Muscle layer of colon (tissue), 2 donors: Measurements from ENCODE around the gene DLX6.
"Not testable (repeated sequence)": the region's sequence is repeated elsewhere in the genome, so short reads cannot be mapped to it uniquely, and the experiment has no call there.

Experiments
- H3K27ac ChIP-seq: one replicate; pipeline ENCODE4 v1.7.0; 2013; ENCODE audit warnings: low read depth, mild to moderate bottlenecking, low read length, moderate library complexity
- H3K27me3 ChIP-seq, 2 donors: one replicate each; pipeline ENCODE4 v1.7.0; 2013; ENCODE audit warnings: low read length in 2 of 2, mild to moderate bottlenecking in 2 of 2; ENCODE audit not compliant: insufficient read depth in 2 of 2, control insufficient read depth in 1 of 2
- H3K36me3 ChIP-seq: one replicate; pipeline ENCODE4 v1.7.0; 2013; ENCODE audit warnings: mild to moderate bottlenecking, low read length; ENCODE audit not compliant: insufficient read depth
- H3K4me1 ChIP-seq: one replicate; pipeline ENCODE4 v1.7.0; 2013; ENCODE audit warnings: mild to moderate bottlenecking, low read length; ENCODE audit not compliant: insufficient read depth
- H3K4me3 ChIP-seq, 2 donors: one replicate each; pipeline ENCODE4 v1.7.0; 2013; ENCODE audit warnings: low read length in 2 of 2, low read depth in 1 of 2, mild to moderate bottlenecking in 1 of 2, moderate library complexity in 1 of 2
- H3K9ac ChIP-seq: one replicate; pipeline ENCODE4 v1.7.0; 2013; ENCODE audit warnings: low read length
- H3K9me3 ChIP-seq: one replicate; pipeline ENCODE4 v1.7.0; 2013; ENCODE audit warnings: mild to moderate bottlenecking, low read length
- donor health status: abdominal sarcoma.
- donor health status: Adenocarcinoma of cecum.

DLX6 gene

DNA sequence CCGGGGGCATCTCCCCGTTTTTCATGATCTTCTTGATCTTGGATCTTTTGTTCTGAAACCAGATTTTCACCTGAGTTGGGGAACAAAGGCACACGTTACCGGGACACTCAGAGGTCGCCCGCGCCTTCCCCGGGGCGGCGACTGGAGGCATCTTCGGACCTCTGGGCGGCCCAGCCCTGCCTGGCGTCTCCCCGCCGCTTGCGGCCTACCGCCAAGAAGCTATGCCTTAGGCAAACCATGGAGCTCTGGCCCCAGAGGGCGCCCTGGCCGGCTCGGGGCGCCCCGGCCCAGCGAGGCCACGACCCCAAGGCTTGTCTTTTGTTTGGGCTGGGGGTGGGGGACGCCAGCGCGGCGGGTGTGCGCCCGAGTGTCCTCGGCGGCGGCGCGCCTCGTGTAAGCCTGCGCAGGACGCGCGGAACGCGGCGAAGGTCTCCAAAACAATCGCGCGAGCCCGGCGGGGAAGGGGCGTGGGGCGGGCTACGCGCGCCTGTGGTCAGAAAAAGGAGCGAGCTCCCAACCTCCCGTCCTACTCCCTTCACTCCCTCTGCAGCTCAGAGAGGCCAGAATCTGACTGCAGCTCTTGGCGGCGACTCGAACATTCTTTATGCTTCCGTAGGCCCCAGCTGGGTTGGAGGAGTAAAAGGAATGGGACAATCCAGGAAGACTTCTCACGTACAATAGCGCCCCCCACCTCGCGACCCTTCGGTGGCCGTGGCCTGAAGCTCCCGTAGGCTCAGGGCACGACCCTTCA is 15.8 kb downstream of the DLX6 start:
- Histone ChIP-seq H3K27me3 (peaks cover 91 to 99% of the 10 kb centered on the region in 2 donors), H3K9ac (no peak overlapping the region), H3K27ac (no peak overlapping the region), H3K4me1 (peaks cover 20% of the 10 kb centered on the region), H3K36me3 (no peaks in the 10 kb centered on the region), H3K4me3 (no peak overlapping the region), H3K9me3 (peaks cover 5% of the 10 kb centered on the region)

DNA sequence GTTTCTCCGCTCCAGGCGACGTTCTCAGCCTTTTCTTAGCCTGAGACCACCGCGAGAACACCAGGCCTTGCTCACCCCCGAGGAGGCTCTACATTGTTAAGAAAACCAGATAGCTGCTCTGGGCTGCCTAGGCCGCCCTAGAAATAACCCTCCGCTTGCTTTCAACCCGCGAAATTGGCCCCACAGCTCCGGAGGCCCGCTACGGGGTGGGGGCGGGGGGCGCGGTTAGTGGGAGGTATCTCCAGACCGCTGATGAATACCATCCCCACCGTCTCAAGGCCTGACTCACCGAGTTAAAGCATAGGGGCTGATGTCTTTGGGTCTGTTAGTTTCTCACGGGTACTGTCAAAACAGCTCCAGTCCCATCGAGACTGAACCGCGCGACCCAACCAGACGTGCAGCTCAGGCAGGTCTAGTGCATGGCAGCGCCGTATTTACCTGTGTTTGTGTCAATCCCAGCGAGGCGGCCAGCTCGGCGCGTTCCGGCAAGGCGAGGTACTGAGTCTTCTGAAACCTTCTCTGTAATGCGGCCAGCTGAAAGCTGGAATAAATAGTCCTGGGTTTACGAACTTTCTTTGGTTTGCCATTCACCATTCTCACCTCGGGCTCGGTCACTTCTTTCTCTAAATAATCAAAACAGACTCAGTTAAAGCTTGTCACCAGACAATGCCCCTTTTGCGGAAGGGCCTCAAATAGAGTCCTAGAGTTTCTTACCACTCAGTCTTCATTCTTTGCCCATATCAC is 16.6 kb downstream of the DLX6 start:
- H3K9ac ChIP-seq, result no peak overlapping the region
- H3K36me3 ChIP-seq, result no peaks in the 10 kb centered on the region
- no peak overlapping the region for H3K4me3 ChIP-seq
- peaks cover 28% of the 10 kb centered on the region for H3K4me1 ChIP-seq
- H3K27ac ChIP-seq, result no peak overlapping the region
- H3K27me3 ChIP-seq, result peaks cover 95 to 97% of the 10 kb centered on the region in 2 donors
- peaks cover 5% of the 10 kb centered on the region for H3K9me3 ChIP-seq

DNA sequence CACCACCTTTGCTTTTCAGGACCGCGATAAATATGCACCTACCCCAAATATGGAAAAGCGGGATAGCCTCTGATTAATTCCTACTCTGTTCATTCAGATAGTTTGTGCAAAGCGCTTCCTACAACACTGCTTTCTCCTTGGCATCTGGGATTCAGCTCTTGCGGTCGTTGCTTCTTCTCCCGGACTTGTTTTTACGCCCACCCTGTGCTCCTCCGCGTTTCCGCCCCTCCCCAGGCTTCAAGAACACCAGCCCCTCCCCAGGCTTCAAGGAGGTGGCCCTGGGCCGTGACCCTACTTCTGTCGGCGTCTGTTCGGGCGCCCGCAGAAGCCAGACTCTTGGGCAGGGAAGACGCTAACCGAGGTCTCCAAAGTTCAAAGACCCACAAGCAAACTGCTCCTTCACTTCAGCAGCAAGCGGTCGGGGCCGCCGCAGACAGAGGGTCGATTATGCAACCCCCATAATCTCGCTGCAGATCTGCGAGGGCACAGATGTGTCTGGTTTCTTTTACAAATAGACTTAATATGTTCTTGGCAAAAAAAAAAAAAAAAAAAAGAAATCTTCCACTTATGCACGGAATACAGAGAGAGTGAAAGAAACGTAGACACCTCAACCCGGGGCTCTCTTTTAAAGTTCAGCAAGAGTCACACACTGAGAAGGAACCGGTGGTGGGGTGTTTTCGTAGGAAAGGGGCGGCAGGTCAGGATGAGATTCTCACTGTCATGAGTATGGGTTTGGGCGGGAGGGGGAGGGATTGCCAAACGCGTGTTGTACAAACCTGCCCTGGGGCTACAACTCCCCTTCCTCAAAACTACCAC is 17.3 kb downstream of the DLX6 start:
- Histone ChIP-seq H3K9ac (no peak overlapping the region), H3K36me3 (no peaks in the 10 kb centered on the region), H3K9me3 (peaks cover 5% of the 10 kb centered on the region), H3K4me3 (no peak overlapping the region), H3K27ac (no peak overlapping the region), H3K27me3 (peaks cover 90% of the 10 kb centered on the region in 2 donors), H3K4me1 (peaks cover 35% of the 10 kb centered on the region)

DNA sequence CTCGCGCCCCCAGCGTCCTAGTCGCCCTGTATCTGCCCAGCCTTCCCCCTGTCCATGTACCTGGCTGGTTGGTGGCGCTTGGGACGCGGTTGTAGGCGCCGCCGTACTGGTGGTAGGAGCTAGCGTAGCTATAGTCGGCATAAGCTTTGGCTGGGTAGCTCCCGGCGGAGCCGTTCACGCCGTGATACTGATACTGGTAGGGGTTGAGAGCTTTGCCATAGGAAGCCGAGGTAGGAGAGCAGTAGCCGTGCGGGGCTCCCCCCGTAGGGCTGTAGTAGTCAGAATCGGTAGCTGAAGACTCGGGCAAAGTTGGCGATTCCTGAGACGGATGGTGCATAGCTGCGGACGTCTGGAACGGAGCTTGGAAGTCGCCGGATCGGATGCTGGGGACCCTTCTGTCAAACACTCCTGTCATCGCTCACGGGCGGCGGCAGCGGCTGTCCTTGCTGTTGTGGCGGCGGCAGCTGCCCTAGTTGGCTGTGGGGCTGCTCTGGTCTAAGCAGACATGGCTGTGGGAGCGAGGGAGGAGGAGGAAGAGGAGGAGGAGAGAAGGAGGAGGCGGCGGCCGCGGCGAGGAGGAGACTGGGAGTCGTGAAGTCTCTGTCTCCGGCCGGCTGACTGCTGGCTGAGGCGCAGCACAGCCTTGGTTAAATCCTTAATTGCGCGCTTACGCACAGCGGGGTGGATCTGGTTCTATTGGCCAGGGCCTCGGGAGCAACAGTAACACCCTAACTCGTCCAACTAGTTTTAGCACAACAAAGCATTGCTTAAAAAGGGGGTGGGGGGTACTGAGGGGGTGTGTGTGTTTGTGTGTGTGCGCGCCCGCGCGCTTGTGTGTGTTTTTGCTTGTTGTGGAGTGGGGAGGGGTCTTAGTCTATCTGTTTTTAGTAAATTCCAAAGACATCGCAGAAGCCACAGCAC is 19.1 kb downstream of the DLX6 start, which contains the start of gene DLX5:
Gene DLX5, minus strand, starts transcription at position 623 of the 921 bp plus-strand sequence. Its CDS starts 208 bp downstream, at position 415.
- Histone ChIP-seq H3K4me3 (peak within 1 kb of the TSS; percentile 18 to 47), H3K4me1 (peaks cover 30% of the 10 kb centered on the region), H3K36me3 (no peaks in the 10 kb centered on the region), H3K9me3 (peaks cover 5% of the 10 kb centered on the region), H3K27ac (no peak within 1 kb of the TSS), H3K27me3 (peaks cover 72 to 81% of the 10 kb centered on the region in 2 donors), H3K9ac (no peak within 1 kb of the TSS)

DNA sequence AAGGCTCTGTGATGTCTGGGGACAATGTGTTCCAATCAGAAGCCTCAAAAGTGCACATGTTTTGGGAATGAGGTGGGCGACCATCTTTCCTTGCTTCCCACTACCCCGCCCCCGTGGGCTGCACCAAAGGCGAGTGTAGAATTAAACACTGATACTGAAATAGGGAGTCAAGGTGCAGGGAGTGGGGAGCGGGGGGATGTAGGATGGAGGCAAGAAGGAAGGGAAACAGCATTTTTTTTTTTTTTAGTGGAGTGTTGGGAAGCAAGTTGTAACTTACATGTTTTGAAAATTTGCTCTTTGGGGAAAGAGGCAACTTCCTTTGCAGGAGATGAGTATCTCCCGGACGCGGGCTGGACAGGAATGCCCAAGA is 19.8 kb downstream of the DLX6 start:
- Histone ChIP-seq H3K27me3 (peaks cover 66 to 77% of the 10 kb centered on the region in 2 donors), H3K4me1 (peaks cover 30% of the 10 kb centered on the region), H3K9me3 (peaks cover 5% of the 10 kb centered on the region), H3K9ac (no peak overlapping the region), H3K4me3 (no peak overlapping the region), H3K27ac (no peak overlapping the region), H3K36me3 (no peaks in the 10 kb centered on the region)

DNA sequence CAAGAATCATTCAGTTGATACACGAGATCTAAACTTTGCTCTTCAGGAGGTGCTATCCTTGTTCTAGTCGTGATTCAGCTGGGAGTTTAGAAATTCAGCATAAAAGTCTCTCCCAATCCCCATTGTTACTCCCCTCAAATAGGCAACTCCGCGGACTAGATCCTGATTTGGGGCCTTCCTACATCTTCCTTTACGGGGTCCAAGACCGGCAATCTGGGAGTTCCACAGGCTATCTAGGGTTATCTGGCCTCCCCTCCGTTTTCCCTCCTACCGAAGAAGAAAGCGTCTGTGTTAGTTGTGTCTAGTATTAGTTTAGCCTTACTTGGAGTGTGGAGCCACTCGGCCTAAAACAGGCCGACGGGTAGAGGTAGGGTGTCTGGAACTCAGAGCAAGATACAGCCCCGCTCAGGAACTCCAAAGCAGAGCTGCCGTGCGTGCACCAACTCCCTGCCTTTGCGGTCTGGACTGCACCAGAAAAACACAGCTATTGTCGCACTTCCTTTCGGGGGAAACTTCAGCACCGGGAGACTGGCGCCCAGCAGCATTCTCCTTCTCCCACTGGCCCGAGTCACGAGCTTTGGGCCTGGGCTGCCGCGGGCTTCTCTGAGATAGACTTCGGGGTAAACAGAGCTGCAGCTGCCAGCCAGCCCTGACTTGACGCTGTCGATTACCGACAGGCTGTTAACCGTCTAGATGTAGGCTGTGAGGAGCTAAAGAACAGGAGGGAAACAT is 20.8 kb downstream of the DLX6 start:
- Histone ChIP-seq H3K4me3 (peak overlapping the region in 1 of 2 donors; percentile 76), H3K9me3 (peaks cover 5% of the 10 kb centered on the region), H3K4me1 (peaks cover 30% of the 10 kb centered on the region), H3K36me3 (no peaks in the 10 kb centered on the region), H3K27ac (no peak overlapping the region), H3K27me3 (peaks cover 62 to 71% of the 10 kb centered on the region in 2 donors), H3K9ac (peak overlapping the region; percentile 13)

DNA sequence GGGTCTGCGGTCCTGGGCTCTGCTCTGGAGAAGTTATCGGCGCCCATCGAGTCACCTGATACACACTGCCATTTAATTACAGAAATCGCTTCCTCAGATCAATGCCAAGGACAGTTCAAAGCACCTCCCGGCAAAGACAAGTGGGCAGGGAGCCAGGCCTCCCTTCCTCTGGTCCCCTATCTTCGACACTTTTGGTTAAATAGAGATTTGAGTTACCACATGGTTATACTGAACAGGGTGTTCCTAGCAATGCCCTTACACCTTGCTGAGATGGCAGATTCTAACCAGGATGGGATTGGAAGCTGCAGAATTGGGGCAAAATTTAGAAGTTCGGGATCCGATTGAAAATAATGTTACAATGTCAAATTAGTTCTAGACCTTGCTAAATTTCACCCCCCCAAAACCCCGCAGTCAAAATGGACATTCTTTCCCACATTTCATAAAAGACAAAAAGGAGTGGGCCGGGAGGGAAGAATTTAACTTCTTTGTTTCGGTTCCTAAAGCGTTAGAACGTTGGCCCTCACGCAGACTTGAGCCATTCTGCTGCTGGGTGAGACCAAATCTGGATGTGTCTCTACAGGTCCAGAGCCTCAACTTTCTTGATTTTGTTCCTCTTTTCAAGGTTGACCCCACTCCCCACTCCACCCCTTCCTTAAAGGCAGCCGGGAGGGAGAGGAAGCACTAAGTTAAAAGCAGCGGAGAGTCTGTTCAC is 21.5 kb downstream of the DLX6 start:
- Histone ChIP-seq H3K9me3 (peaks cover 5% of the 10 kb centered on the region), H3K27ac (no peak overlapping the region), H3K9ac (peak overlapping the region; percentile 13), H3K4me1 (peaks cover 30% of the 10 kb centered on the region), H3K27me3 (peaks cover 55 to 64% of the 10 kb centered on the region in 2 donors), H3K36me3 (no peaks in the 10 kb centered on the region), H3K4me3 (peak overlapping the region; percentile 47 to 76)

DNA sequence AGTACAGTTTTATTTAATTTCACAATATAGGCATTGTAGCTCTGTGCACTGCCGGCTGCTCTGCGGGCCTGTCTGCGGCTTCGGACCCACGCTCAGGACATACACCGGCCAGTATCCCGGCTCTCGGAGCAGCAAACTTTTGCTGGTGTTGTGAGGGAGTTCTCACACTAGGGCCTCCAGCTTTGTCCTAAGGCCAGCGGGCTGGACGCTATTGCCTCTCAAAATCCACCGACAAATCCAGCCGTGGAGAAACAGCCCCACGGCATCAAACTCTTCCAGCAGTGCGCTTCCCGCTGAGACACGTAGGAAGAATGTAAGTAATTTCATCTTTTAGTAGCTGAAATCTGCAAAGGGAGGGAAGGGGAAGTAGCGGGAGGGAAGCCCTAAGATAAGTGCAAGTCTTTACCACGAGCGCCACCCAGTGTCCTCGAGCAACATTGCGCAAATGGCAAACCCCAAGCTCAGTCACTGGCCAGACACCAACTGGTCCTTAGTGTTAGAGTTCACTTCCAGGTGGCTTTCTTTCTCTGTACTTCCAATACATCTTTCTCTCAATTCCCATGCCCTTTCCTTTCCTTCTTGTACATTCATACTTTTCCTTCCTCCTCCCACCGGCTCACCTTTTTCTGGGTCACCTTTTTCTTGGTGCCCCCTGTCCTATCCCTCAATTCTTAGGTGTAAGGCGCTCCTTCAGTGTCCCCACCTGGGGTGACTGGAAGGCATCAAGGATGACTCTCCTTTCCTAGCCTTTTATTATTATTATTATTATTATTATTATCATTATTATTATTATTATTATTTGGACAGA is 22.3 kb downstream of the DLX6 start:
- no peaks in the 10 kb centered on the region for H3K36me3 ChIP-seq
- H3K9me3 ChIP-seq, result no peaks in the 10 kb centered on the region
- no peak overlapping the region for H3K27ac ChIP-seq
- peak overlapping the region; percentile 13 for H3K9ac ChIP-seq
- peak overlapping the region; percentile 47 to 76 for H3K4me3 ChIP-seq
- peaks cover 30% of the 10 kb centered on the region for H3K4me1 ChIP-seq
- peaks cover 47 to 56% of the 10 kb centered on the region in 2 donors for H3K27me3 ChIP-seq

DNA sequence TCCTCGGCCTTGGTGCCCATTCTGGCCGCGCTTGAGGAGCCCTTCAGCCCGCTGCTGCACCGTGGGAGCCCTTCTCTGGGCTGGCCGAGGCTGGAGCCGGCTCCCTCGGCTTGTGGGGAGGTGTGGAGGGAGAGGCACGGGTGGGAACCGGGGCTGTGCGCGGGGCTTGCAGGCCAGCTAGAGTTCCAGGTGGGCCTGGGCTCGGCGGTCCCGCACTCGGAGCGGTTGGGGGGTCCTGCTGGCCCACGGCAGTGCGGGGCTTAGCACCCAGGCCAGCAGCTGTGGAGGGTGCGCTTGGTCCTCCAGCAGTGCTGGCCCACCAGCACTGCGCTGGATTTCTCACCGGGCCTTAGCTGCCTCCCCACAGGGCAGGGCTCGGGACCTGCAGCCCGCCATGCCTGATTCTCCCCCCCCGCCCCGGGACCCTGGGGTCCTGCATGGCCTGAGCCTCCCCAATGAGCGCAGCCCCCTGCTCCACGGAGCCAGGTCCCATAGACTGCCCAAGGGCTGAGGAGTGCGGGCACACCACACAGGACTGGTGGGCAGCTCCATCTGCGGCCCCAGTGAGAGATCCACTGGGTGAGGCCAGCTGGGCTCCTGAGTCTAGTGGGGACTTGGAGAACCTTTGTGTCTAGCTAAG is 29.0 kb downstream of the DLX6 start:
- not testable (repeated sequence) for H3K36me3 ChIP-seq, H3K4me1 ChIP-seq, H3K27me3 ChIP-seq, H3K9ac ChIP-seq, H3K4me3 ChIP-seq, H3K27ac ChIP-seq, H3K9me3 ChIP-seq
